Mammary epithelial cell (primary cell): Measurements from ENCODE around the gene GPR137B.

Experiments
- CTCF ChIP-seq, 2 donors: IDR thresholded peaks in 1 of 2; conservative IDR thresholded peaks in 1 of 2; 2 replicates each; pipeline ENCODE4 v1.5.1; 2011 to 2012; ENCODE audit warnings: inconsistent platforms in 2 of 2, low read length in 2 of 2, mild to moderate bottlenecking in 2 of 2, control low read depth in 1 of 2, low read depth in 1 of 2; ENCODE audit not compliant: insufficient read depth in 1 of 2; ENCODE audit errors: extremely low read depth in 1 of 2
- EZH2 ChIP-seq: IDR thresholded peaks from 2 replicates; pipeline ENCODE4 v1.6.1; 2012; ENCODE audit warnings: low read length, inconsistent platforms, borderline replicate concordance

- TF ChIP-seq CTCF (conservative IDR thresholded peaks at IDR 0.05 in 1 of 2, IDR thresholded peaks at IDR 0.05 in 1 of 2; ENCODE audit: extremely low read depth in 1 of 2, insufficient read depth in 1 of 2, low read depth in 1 of 2, low read length in 2 of 2) (no peak), EZH2 (no peak)
Measured at GRCh38 chr1:236209185-236209584, 66.8 kb downstream of the GPR137B start.
